Endometrial microvascular endothelial cells (primary cell): Measurements from ENCODE around the gene FKBP7. TPM values are rescaled to one million over a fixed set of nuclear protein-coding genes. Genes with fewer than 3 reads are reported as not detected.
"Not testable (repeated sequence)": the region's sequence is repeated elsewhere in the genome, so short reads cannot be mapped to it uniquely, and the experiment has no call there.

Source experiments
- in situ Hi-C: cut with HindIII; loops from 2 replicates; pipeline ENCODE4 v1.10.0; 2017; ENCODE audit warnings: low sequenced_read_pairs, low pct_unique_long_range_greater_than_20kb; ENCODE audit errors: inconsistent ontology term
- total RNA-seq: library from RNA; depleted of rRNA; stranded (reverse); fragments of >200 nt; gene quantifications from one replicate; pipeline ENCODE4 v1.2.3, GENCODE V29; 2015; ENCODE audit errors: inconsistent ontology term

The FKBP7 gene, protein sequence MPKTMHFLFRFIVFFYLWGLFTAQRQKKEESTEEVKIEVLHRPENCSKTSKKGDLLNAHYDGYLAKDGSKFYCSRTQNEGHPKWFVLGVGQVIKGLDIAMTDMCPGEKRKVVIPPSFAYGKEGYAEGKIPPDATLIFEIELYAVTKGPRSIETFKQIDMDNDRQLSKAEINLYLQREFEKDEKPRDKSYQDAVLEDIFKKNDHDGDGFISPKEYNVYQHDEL
- total RNA-seq = 41.6 TPM

DNA sequence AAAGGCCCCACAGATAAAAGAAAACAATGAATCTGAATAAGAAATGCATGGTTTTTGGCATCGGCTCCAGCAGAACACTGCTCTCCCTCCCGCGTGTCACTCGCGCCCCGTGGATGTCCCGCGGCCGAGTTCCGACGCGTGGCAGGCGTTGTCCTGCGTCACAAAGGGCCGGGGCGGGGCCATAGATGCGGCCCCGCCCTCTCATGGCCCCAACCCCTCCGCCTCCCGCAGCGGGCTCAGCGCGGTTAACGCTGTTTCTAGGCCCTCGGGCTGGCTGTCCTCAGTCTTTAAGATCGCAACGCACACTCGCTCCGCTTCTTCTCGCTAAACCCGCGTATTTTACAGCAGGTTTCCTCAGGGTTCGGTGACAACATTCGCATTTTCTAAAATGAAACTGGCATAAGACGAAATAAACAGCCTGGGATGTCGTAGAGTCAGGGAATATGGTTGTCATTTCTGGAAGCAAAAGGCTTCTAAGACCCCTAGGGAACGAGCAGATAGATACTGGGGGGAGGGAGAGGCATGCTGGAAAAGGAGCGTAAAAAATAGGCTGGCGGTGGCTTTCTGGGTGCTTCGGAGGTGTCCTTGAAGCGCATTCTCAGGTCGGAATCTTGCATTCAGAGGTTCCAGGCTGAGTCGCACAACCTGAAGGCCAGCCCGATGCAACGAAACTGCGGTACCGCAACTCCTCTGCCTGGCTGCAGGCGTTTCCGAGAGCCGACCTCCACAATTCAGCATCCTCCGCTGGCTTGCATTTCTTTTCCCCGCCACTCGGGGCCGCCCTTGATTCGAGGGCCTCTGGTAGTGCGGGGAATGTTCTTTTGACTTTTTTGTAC, at the start of gene FKBP7:
Gene FKBP7, minus strand, starts transcription at position 162 of the 836 bp plus-strand sequence. Its CDS starts 101 bp downstream, at position 61.
- in situ Hi-C loops = no loop called here

DNA sequence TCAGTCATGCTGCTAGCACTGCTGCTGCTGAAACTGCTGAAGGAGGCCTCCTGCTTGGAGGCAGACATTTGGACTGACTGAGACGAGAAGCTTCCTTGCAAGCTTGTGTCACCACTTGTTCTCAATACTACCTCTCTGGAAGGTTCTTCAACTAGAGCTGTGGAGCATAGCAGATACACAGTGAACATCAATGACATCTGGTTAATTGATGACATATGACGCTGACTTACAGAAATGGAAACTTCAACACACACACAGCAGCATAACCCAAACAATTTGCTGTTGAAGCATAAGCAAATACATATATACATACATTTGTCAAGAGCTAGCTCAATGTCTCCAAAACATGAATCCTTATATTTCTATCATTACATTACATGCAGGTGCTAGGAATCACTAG, 49.2 kb upstream of the FKBP7 start:
- in situ Hi-C loops = no loop called here

DNA sequence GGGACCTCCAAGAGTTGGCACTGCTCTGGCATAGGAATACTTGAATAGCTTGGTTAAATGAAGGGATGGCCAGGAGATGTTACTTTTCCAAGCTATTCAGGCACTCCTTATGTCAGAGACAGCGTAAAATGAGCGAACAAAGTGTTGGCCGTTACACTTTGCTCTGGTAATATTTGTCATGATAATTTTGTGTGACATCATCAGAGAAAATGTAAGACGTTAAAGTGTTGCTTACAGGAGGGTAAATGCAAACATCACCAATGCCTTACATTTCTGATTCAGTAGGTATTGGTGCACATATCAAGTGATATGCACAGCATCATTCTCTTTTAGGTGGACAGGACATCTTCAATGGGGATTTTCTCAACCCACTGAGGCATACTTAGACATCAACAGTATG, 47.9 kb upstream of the FKBP7 start:
- in situ Hi-C loops = no loop called here

DNA sequence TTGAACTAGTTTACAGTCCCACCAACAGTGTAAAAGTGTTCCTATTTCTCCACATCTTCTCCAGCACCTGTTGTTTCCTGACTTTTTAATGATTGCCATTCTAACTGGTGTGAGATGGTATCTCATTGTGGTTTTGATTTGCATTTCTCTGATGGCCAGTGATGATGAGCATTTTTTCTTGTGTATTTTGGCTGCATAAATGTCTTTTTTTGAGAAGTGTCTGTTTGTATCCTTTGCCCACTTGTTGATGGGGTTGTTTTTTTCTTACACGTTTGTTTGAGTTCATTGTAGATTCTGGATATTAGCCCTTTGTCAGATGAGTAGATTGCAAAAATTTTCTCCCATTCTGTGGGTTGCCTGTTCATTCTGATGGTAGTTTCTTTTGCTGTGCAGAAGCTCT, 47.1 kb upstream of the FKBP7 start:
- in situ Hi-C loops = not testable (repeated sequence)

DNA sequence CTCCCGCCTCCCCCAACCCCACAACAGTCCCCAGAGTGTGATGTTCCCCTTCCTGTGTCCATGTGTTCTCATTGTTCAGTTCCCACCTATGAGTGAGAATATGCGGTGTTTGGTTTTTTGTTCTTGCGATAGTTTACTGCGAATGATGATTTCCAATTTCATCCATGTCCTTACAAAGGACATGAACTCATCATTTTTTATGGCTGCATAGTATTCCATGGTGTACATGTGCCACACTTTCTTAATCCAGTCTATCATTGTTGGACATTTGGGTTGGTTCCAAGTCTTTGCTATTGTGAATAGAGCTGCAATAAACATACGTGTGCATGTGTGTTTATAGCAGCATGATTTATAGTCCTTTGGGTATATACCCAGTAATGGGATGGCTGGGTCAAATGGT, 46.6 kb upstream of the FKBP7 start:
- in situ Hi-C loops = not testable (repeated sequence)

DNA sequence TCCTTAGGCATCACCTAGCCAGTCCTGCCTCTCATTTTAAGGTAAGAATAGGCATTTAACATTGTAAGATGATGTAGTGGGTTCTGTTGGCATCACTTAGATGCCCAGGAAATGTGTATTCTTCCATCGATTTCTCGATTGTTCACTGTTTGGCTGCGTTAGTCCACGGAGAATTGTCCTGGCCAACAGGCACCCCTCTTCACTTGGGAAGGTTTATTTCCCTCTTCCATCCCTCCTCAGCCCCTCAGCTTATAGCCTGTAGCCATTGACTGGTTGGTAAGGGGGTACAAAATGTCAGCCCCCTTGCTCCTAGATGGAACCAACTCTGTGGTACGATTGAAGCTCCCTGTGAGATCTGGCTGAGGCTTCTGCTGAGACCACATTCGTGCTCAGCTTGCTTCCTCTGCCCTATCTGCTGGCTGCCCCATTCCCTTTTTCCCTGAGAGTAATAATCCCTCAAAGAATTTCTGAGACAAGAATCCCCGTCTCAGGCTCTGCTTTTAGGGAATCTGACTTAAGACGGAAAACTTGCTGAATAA, 45.3 kb upstream of the FKBP7 start:
- in situ Hi-C loops = no loop called here

DNA sequence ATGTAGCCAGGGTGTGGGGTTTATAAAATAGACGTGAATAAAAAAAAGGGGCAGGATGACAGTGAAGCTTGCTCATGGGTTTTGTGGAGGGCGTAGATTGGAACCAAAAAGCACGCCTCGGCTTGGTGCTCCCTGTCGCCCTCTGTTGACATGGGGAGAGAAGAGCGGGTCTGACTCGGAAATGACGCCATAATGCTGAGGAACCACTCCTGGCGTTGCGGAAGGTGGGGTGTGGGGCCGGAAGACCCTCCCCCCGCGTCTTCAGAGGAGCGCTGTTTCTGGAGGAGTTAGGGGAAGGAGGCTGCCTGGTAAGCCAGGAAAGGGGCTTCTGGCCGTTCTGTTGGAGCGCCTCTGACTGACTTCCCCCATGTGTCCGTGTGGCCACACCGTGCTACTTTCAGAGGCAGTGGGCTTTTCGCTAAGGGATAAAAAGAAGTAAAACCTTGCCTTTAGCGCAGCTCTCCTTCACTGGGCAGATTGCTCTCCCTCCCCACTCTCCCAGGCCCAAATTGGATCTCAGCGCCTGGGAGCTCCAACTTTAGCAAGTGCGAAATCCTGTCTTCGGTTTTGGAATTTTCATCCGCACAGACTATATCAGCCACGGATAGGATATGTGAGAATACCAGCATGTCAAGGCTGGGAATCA, 44.7 kb upstream of the FKBP7 start:
- in situ Hi-C loops = no loop called here

DNA sequence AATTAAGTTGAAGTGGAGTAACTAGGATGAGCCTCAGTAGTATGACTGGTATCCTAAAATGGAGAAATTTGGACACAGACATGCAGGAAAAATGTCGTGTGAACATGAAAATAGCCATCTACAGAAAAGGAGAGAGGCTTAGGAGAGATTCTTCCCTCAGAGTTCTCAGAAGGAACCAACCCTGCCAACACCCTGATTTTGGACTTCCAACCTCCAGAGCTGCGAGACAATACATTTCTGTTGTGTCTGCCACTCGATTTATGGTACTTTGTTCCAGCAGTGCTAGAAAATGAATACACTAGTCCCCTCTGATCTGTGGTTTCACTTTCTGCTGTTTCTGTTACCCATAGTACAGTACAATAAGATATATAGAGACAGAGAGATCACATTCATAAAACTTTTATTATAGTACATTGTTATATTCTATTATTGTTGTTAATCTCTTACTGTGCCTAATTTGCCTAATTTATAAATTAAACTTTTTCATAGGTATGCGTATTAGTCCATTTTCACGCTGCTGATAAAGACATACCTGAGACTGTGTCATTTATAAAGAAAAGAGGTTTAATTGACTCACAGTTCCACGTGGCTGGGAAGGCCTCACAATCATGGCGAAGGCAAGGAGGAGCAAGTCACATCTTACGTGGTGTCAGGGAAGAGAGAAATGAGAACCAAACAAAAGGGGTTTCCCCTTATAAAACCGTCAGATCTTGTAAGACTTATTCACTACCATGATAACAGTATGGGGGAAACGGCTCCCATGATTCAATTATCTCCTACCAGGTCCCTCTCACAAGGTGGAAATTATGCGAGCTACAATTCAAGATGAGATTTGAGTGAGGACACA, 43.1 kb upstream of the FKBP7 start:
- in situ Hi-C loops = no loop called here

DNA sequence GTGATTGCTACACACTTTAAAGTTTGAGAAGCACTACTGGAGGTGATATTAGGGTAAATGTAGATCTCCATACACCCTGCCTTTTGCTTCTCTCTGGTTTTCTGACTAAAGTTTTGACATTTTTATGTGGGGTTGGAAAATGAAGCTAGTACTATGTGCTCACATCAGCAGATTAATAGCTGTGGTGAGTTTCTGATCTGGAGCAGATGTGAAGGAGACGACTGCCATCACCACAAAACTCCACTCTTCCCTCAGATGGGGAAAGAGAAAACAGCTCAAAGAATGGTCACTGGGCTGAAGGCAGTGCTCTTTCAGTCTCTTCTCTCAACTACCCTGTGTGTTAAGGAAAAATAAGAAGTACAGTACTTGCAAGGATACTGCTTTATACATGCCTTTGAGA, 39.1 kb upstream of the FKBP7 start:
- in situ Hi-C loops = no loop called here

DNA sequence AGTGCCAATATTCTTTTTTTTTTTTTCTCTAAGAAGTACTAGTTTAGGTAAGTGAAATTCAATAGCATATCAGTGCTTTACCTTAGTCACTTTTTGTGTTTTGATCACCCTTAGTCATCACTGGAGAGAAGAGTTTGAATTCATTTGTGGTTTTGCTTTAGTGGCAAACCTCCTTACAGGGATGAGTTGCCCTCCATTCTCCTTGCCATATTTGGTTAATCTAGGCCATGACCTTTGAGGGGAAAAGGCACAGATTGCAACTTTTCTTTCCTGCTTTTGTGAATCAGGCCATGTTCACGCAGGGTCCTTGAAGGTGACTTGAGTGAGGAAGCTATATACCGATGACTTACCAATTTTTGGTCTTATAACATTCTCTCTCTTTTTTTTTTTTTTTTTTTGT, 36.3 kb upstream of the FKBP7 start:
- in situ Hi-C loops = no loop called here

DNA sequence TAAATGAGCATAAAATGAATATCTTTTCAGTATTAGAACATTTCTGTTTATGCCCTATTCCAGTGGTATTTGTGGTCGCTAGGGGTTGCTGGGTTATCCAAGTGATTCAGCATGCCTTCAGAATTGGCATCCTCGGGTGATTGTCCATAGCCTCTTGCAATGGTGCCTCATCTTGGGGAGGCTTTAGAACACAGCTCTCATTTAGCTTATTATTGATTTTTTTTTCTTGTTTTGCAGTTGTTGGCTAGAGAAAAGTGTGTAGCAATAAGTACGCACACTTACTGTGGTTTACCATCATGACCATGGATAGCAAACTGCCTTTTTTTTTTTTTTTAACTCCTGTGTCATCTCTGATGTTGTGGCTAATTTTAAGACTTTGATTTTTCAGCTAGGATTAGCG, 35.5 kb upstream of the FKBP7 start:
- in situ Hi-C loops = no loop called here

DNA sequence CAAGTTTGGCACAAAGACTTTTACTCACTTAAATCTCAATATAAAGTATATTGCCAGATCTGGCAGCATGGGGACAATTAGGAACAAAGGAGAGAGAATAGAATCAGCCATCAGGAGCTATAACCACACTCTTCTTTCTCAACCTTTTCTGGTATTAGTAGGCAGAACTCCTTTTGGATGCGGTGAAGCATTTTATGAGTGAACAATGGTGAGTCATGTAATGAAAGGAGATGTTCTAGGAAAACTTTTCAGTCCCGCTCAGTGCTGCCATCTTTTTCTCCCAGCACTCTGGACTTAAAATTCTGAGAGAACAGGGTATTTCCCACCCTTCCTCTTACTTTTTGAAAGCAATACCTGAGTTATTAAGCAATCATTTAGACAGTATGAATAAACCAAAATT, 34.1 kb upstream of the FKBP7 start:
- in situ Hi-C loops = no loop called here

DNA sequence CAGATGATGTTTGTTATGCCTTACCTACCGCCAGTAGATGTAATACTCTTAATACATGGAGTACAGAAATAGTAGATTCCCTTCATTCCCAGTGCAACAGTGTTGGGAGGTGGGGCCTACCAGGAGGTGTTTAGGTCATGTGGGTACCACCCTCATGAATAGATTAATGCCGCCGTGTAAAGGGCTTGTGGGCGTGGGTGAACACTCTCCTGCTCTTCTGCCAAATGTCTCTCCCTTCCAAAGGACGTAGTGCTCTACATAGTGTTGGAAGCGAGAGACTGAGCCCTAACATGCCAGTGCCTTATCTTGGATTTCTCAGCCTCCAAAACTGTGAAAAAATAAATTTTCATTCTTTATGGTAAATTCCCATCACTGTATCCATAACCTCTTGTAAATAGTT, 32.0 kb upstream of the FKBP7 start:
- in situ Hi-C loops = no loop called here

DNA sequence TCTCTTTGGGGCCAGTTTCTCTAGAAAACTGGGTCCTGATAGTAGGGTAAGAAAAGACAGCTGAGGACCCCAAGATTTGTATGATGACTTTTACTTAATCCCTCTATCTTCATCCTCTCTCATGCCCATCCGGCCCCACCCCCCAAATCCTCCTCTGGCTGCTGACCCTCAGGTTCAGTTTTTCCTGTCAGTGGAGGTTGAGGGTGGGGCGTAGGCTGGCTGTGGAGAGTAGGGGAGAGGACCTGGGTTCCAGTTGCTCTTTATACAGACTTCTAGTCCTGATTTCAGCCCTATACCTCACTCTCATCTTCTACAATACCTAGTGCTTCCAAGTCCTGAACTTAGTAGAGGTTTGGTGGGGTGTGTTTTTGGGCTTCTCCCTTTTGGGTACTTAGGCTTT, 30.2 kb upstream of the FKBP7 start:
- in situ Hi-C loops = no loop called here

DNA sequence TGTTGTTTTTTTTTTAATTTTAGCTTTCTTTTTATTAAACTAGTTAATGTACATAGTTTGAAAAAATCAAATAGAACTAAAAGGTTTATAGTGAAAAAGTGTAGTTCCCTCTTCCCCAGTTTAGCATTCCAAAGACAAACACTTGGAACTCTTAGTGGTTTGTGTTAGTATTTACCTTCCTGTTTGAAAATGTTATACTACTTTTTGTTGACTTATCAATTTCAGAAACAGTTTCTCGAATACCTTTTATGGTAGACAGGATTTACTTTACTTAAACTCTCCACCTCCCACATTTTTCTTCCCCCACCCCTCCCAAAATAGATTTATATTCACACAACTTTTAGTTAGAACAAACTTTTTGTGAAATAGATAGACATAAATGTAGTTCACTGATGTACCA, 28.5 kb upstream of the FKBP7 start:
- in situ Hi-C loops = no loop called here

DNA sequence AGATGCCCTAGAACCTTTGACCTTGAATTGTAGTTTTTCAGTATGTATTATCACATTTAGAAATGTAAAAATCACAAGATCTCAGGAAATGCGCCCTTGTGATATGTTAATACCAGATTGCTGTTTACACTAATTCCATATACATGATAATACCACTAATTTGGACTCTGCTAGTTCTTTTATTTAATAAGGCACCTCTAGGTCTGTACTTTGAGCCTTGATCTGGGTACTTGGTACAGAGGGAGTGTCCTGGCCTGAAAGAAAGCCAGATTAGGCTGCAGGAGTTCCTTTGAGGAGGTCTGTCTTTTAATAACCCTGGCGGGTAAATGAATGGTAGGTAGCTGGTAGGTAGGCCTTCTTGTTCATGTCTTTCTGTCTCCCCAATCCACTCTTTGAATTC, 28.1 kb upstream of the FKBP7 start:
- in situ Hi-C loops = no loop called here

DNA sequence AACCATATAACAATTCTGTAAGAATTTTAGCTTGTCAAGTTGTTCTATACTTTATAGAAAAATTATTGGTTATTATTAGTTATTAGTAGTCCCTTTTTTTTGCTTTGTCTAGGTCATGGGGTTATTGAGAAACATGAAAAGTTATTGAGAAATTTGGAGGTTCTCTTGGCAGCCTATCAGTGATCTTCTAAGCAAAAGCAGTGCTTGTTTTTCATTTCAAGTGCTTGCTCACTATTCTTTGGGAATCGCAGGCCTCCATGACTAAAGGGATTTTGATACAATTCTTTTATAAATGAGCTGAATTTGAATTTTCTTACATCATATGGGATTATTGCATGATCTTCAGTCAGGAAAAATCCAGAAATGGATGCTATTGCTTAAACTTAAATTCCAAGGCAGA, 27.7 kb upstream of the FKBP7 start:
- in situ Hi-C loops = no loop called here

DNA sequence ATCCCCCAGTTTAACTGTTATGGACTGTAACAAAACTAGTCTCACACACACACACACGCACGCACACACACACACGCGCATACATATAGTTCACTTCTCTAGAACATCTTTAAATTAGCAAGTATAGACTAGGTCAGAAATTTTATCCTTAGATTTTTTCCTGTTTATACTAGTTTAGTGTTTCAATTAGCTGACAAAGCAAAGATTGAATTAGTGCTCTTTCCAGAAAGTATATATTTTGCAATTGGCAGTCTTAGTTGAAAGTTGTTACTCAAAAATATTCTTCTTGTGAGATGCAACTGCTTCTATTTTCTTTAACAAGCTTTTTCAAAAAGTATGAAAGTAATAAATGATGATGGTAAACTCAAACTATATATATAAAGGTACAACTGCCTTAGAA, 24.4 kb upstream of the FKBP7 start:
- in situ Hi-C loops = no loop called here

DNA sequence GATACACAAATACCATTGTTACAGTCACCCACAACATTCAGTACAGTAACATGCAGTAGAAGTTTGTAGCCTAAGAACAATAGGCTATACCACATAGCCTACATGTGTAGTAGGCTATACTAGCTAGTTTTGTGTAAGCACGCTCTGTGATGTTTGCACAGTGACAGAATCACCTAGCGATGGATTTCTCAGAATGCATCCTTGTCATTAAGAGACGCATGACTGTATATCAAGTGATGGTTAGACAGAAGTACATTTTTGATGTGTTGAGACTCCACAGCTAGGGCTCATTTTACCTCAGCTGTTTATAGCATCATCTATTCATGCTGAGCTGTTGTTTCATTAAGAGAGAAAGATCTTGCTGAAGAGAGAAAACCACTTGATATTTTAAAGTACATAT, 21.2 kb upstream of the FKBP7 start:
- in situ Hi-C loops = no loop called here
